Muscle of leg (tissue), 11 donors: ENCODE data around the gene G6PC1. TPM values are rescaled to one million over a fixed set of nuclear protein-coding genes. Genes with fewer than 3 reads are reported as not detected.

Experiments
- DNase-seq: peaks from one replicate; pipeline ENCODE4 v3.0.0; 2013
- H3K27ac ChIP-seq: one replicate; pipeline ENCODE4 v1.5.1; 2013; ENCODE audit warnings: mild to moderate bottlenecking, low read length, control low read depth
- H3K27me3 ChIP-seq: one replicate; pipeline ENCODE4 v1.6.1; 2013; ENCODE audit warnings: low read length; ENCODE audit not compliant: control insufficient read depth, insufficient read depth
- H3K36me3 ChIP-seq: one replicate; pipeline ENCODE4 v1.6.1; 2013; ENCODE audit warnings: low read length; ENCODE audit not compliant: control insufficient read depth, insufficient read depth
- H3K4me1 ChIP-seq: one replicate; pipeline ENCODE4 v1.6.1; 2013; ENCODE audit warnings: low read length; ENCODE audit not compliant: control insufficient read depth, insufficient read depth
- H3K4me3 ChIP-seq: one replicate; pipeline ENCODE4 v1.5.1; 2013; ENCODE audit warnings: low read length, control low read depth
- H3K9me3 ChIP-seq: replicated peaks from 2 replicates; pipeline ENCODE4 v1.6.1; 2013; ENCODE audit warnings: low read depth, low read length; ENCODE audit not compliant: control insufficient read depth
- WGBS: methylation state at CpG from one replicate; pipeline ENCODE4 v1.1.5; 2013; ENCODE audit warnings: missing lambda C conversion rate; ENCODE audit not compliant: insufficient coverage; 5-methylcytosine and 5-hydroxymethylcytosine counted together
- polyA plus RNA-seq, 8 donors: library from polyadenylated mRNA; unstranded; fragments of 120-200 nt; gene quantifications; one replicate each; pipeline versions ENCODE4 v1.2.1 to v1.2.3, GENCODE V29; 2013; ENCODE audit warnings: inconsistent platforms in 1 of 8, low replicate concordance in 1 of 8; ENCODE audit not compliant: insufficient read length in 8 of 8, insufficient read depth in 1 of 8
- total RNA-seq: library from RNA; stranded (reverse); fragments of 120-200 nt; gene quantifications from one replicate; pipeline ENCODE4 v1.2.4, GENCODE V29; 2013

The G6PC1 gene
- total and polyA plus RNA-seq, 9 donors: 0.08 to 0.43 (median 0.26) TPM; not detected in 6

GRCh38 chr17:42937712-42938596, 37.4 kb downstream of the G6PC1 start:
- WGBS: 41% methylated on average over 5 of the region's 9 CpGs
- no peaks in the 10 kb centered on the region for H3K36me3 ChIP-seq
- H3K4me3 ChIP-seq: no peak overlapping the region
- H3K27me3 ChIP-seq: no peaks in the 10 kb centered on the region
- no peaks in the 10 kb centered on the region for H3K9me3 ChIP-seq
- no peaks in the 10 kb centered on the region for H3K4me1 ChIP-seq
- peak; percentile 69 for DNase-seq
- no peak overlapping the region for H3K27ac ChIP-seq

GRCh38 chr17:42944211-42944610, 43.6 kb downstream of the G6PC1 start:
- Histone ChIP-seq H3K36me3 (peaks cover 7% of the 10 kb centered on the region), H3K27ac (no peak overlapping the region), H3K4me3 (no peak overlapping the region), H3K27me3 (no peaks in the 10 kb centered on the region), H3K4me1 (no peaks in the 10 kb centered on the region), H3K9me3 (no peaks in the 10 kb centered on the region)
- no peak for DNase-seq
- WGBS: no CpG with 5 or more reads among the region's 3 CpGs

- Histone ChIP-seq H3K4me1 (no peaks in the 10 kb centered on the region), H3K9me3 (no peaks in the 10 kb centered on the region), H3K27me3 (no peaks in the 10 kb centered on the region), H3K4me3 (no peak overlapping the region), H3K27ac (no peak overlapping the region), H3K36me3 (peaks cover 26% of the 10 kb centered on the region)
- no CpG with 5 or more reads among the region's 1 CpG for WGBS
- DNase-seq: no peak
Observed at GRCh38 chr17:42946812-42947211, 46.2 kb downstream of the G6PC1 start.

GRCh38 chr17:42950044-42950783, 49.6 kb downstream of the G6PC1 start:
- 93% methylated on average over 4 of the region's 13 CpGs for WGBS
- DNase-seq: no peak
- Histone ChIP-seq H3K36me3 (peaks cover 57% of the 10 kb centered on the region), H3K27ac (no peak overlapping the region), H3K27me3 (no peaks in the 10 kb centered on the region), H3K9me3 (no peaks in the 10 kb centered on the region), H3K4me3 (no peak overlapping the region), H3K4me1 (no peaks in the 10 kb centered on the region)

Other genes with a start within 250 kb of the G6PC1 start
- 8.7 TPM for gene TUBG2, start 241.5 kb upstream of the G6PC1 start, total RNA-seq
- gene TUBG2, start 241.5 kb upstream of the G6PC1 start, polyA plus RNA-seq: 10 to 100 TPM in 7 of 8 donors, 1 to 10 TPM in 1; 10.0 to 19.2 (median 14.1) TPM
- gene PLEKHH3, start 223.8 kb upstream of the G6PC1 start, total RNA-seq: 44.1 TPM
- 10 to 100 TPM; 27.2 to 57.5 (median 40.6) TPM for gene PLEKHH3, start 223.8 kb upstream of the G6PC1 start, polyA plus RNA-seq
- 1.0 TPM for gene CCR10, start 219.0 kb upstream of the G6PC1 start, total RNA-seq
- 1 to 10 TPM; 1.2 to 2.9 (median 1.5) TPM for gene CCR10, start 219.0 kb upstream of the G6PC1 start, polyA plus RNA-seq
- gene CNTNAP1, start 218.3 kb upstream of the G6PC1 start, total RNA-seq: 8.1 TPM
- gene CNTNAP1, start 218.3 kb upstream of the G6PC1 start, polyA plus RNA-seq: 10 to 100 TPM in 6 of 8 donors, 1 to 10 TPM in 2; 9.0 to 15.7 (median 13.1) TPM
- gene EZH1, start 155.8 kb upstream of the G6PC1 start, total RNA-seq: 20.4 TPM
- gene EZH1, start 155.8 kb upstream of the G6PC1 start, polyA plus RNA-seq: 10 to 100 TPM; 15.6 to 21.8 (median 18.0) TPM
- gene RAMP2, start 139.6 kb upstream of the G6PC1 start, total RNA-seq: 35.9 TPM
- 10 to 100 TPM; 56.8 to 87.2 (median 73.2) TPM for gene RAMP2, start 139.6 kb upstream of the G6PC1 start, polyA plus RNA-seq
- gene VPS25, start 127.3 kb upstream of the G6PC1 start, total RNA-seq: 41.0 TPM
- gene VPS25, start 127.3 kb upstream of the G6PC1 start, polyA plus RNA-seq: 10 to 100 TPM; 28.7 to 40.0 (median 32.6) TPM
- gene WNK4, start 120.2 kb upstream of the G6PC1 start, total RNA-seq: 0.09 TPM
- 1 to 10 TPM in 3 of 8 donors, under 1 TPM in 5; 0.20 to 1.2 (median 0.67) TPM for gene WNK4, start 120.2 kb upstream of the G6PC1 start, polyA plus RNA-seq
- 84.1 TPM for gene COA3, start 102.1 kb upstream of the G6PC1 start, total RNA-seq
- gene COA3, start 102.1 kb upstream of the G6PC1 start, polyA plus RNA-seq: 10 to 100 TPM; 53.6 to 63.9 (median 59.5) TPM
- 0.04 TPM for gene CNTD1, start 101.9 kb upstream of the G6PC1 start, total RNA-seq
- 1 to 10 TPM in 3 of 8 donors, under 1 TPM in 5; 0.37 to 1.6 (median 0.81) TPM for gene CNTD1, start 101.9 kb upstream of the G6PC1 start, polyA plus RNA-seq
- gene BECN1, start 76.5 kb upstream of the G6PC1 start, total RNA-seq: 37.7 TPM
- gene BECN1, start 76.5 kb upstream of the G6PC1 start, polyA plus RNA-seq: 10 to 100 TPM; 39.8 to 53.5 (median 45.1) TPM
- gene PSME3, start 67.4 kb upstream of the G6PC1 start, total RNA-seq: 26.1 TPM
- gene PSME3, start 67.4 kb upstream of the G6PC1 start, polyA plus RNA-seq: 10 to 100 TPM; 46.2 to 67.9 (median 55.3) TPM
- gene AOC2, start 56.2 kb upstream of the G6PC1 start, total RNA-seq: 0.66 TPM
- 1 to 10 TPM in 1 of 8 donors, under 1 TPM in 7; 0.41 to 1.2 (median 0.84) TPM for gene AOC2, start 56.2 kb upstream of the G6PC1 start, polyA plus RNA-seq
- gene AOC3, start 49.6 kb upstream of the G6PC1 start, total RNA-seq: 6.9 TPM
- 10 to 100 TPM; 11.7 to 23.6 (median 18.2) TPM for gene AOC3, start 49.6 kb upstream of the G6PC1 start, polyA plus RNA-seq
- gene AARSD1, start 63.7 kb downstream of the G6PC1 start, total RNA-seq: 35.4 TPM
- gene AARSD1, start 63.7 kb downstream of the G6PC1 start, polyA plus RNA-seq: 10 to 100 TPM; 46.5 to 67.1 (median 56.1) TPM
- 37.3 TPM for gene PTGES3L, start 79.3 kb downstream of the G6PC1 start, total RNA-seq
- gene PTGES3L, start 79.3 kb downstream of the G6PC1 start, polyA plus RNA-seq: 10 to 100 TPM; 37.5 to 81.2 (median 63.0) TPM
- 5.3 TPM for gene RUNDC1, start 79.8 kb downstream of the G6PC1 start, total RNA-seq
- gene RUNDC1, start 79.8 kb downstream of the G6PC1 start, polyA plus RNA-seq: 1 to 10 TPM; 7.3 to 8.3 (median 7.6) TPM
- 3,028 TPM for gene RPL27, start 97.6 kb downstream of the G6PC1 start, total RNA-seq
- 1,000 to 10,000 TPM; 2,184 to 2,871 (median 2,448) TPM for gene RPL27, start 97.6 kb downstream of the G6PC1 start, polyA plus RNA-seq
- 7.6 TPM for gene IFI35, start 106.0 kb downstream of the G6PC1 start, total RNA-seq
- gene IFI35, start 106.0 kb downstream of the G6PC1 start, polyA plus RNA-seq: 10 to 100 TPM in 1 of 8 donors, 1 to 10 TPM in 7; 4.5 to 11.1 (median 6.5) TPM
- 50.4 TPM for gene VAT1, start 121.6 kb downstream of the G6PC1 start, total RNA-seq
- gene VAT1, start 121.6 kb downstream of the G6PC1 start, polyA plus RNA-seq: 10 to 100 TPM; 59.3 to 95.3 (median 77.3) TPM
- gene RND2, start 124.4 kb downstream of the G6PC1 start, total RNA-seq: 0.35 TPM
- 1 to 10 TPM in 3 of 8 donors, under 1 TPM in 5; 0.48 to 1.2 (median 0.83) TPM for gene RND2, start 124.4 kb downstream of the G6PC1 start, polyA plus RNA-seq
- 11.2 TPM for gene BRCA1, start 224.6 kb downstream of the G6PC1 start, total RNA-seq
- gene BRCA1, start 224.6 kb downstream of the G6PC1 start, polyA plus RNA-seq: 10 to 100 TPM in 2 of 8 donors, 1 to 10 TPM in 6; 8.1 to 12.3 (median 9.0) TPM